Activated CD4-positive, alpha-beta T cell treated with anti-CD3 and anti-CD28 coated beads for 36 hours (primary cell): ENCODE data around the gene FRMD4A. TPM values are rescaled to one million over a fixed set of nuclear protein-coding genes. Genes with fewer than 3 reads are reported as not detected.
"Not testable (repeated sequence)": the region's sequence is repeated elsewhere in the genome, so short reads cannot be mapped to it uniquely, and the experiment has no call there.

ENCODE experiments used
- ATAC-seq: fragments of 200-7000 bp; cut with Tn5 transposase; one replicate; pipeline ENCODE4 v1.10.0; 2021; ENCODE audit warnings: mild to moderate bottlenecking, moderate library complexity
- CTCF ChIA-PET: fragments of 350-600 bp; sonication (Branson Sonifier 250); formaldehyde crosslinking; loops from one replicate; lab custom pipeline; 2021; ENCODE audit warnings: antibody characterized with exemption; lab: Charles Lee
- POLR2A ChIA-PET: fragments of 350-600 bp; sonication (Branson Sonifier 250); formaldehyde crosslinking; loops from one replicate; lab custom pipeline; 2021; ENCODE audit warnings: antibody characterized with exemption, inconsistent platforms; lab: Charles Lee
- DNase-seq: peaks from one replicate; pipeline ENCODE4 v3.0.0-alpha.2; 2020
- H3K27ac Mint-ChIP-seq: one replicate; pipeline ENCODE4 v1.8.0; 2021; ENCODE audit warnings: mixed read lengths
- H3K27me3 Mint-ChIP-seq: one replicate; pipeline ENCODE4 v1.8.0; 2021; ENCODE audit warnings: mixed read lengths
- H3K36me3 Mint-ChIP-seq: one replicate; pipeline ENCODE4 v1.8.0; 2021; ENCODE audit warnings: low read depth, mixed read lengths
- H3K4me1 Mint-ChIP-seq: one replicate; pipeline ENCODE4 v1.8.0; 2021; ENCODE audit warnings: mixed read lengths
- H3K4me3 Mint-ChIP-seq: one replicate; pipeline ENCODE4 v1.8.0; 2021; ENCODE audit warnings: mild to moderate bottlenecking, moderate library complexity, mixed read lengths
- H3K9me3 Mint-ChIP-seq: one replicate; pipeline ENCODE4 v1.8.0; 2021; ENCODE audit warnings: low read depth, mixed read lengths
- intact Hi-C, 2 experiments: fragments of 100-400 bp; cut with DNase I in 1 of 2; cut with micrococcal nuclease in 1 of 2; formaldehyde crosslinking; loops; one replicate each; pipeline versions ENCODE4 v1.14.2 to v1.15.1; 2022 to 2024; cut with DNase I, micrococcal nuclease
- total RNA-seq, 2 experiments: library from RNA; stranded (reverse); gene quantifications; one replicate each; pipeline ENCODE4 v1.2.3, GENCODE V29; 2021

The FRMD4A gene
- total RNA-seq, 2 experiments from 2014 or later = 0.85 to 1.3 TPM

DNA sequence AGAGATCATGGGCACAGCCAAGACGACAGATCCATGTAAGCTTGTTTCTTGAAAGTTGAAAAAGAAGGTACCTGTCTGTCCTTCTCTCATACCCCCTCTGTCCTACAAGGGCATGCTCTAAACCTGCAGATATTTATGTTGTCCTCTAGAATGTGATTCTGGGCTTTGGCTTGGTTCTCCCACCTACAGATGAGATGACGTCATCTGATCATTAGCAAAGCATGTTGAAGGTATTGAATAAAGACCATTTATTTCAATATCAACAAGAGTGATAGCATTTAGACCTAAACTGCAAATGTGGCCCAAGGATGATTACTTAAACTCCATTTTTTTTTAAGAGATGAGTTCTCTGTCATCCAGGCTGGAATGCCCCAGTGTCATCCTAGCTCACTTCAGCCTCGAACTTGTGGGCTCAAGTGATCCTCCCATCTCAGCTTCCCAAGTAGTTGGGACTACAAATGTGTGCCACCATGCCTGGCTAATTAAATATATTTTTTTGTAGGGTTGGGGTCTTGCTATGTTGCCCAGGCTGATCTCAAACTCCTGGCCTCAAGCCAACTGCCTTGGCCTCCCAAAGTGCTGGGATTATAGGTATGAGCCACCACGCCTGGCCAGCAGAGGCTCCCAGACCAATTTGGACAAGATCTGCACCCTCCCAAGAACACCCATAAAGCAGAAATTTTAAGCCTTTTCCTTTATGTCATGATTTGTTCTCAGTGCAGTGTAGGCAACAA lies 559.8 kb downstream of the FRMD4A start:
- H3K4me3 Mint-ChIP-seq = no peak overlapping the region
- peaks cover 9% of the 10 kb centered on the region for H3K27me3 Mint-ChIP-seq
- H3K4me1 Mint-ChIP-seq = no peaks in the 10 kb centered on the region

DNA sequence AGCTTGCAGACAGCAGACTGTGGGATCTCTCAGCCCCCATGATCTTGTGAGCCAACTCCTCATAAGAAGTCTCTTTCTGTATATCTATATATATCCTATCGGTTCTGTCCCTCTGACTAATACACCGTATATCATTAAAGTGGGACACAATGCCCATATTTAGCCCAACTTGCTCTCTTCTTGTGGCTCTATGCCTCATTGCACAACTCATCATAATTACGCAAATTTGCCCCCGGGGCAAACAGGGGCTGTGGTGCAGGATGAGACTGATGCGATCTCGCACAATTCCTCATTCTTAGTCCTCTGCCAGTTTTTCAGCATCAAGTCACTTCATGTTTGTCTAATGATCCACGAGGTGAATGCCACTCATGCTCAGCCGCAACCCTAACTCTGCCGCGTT lies 560.8 kb downstream of the FRMD4A start:
- DNase-seq (no peak), ATAC-seq (no peak)
- peaks cover 9% of the 10 kb centered on the region for H3K27me3 Mint-ChIP-seq
- H3K9me3 Mint-ChIP-seq = no peaks in the 10 kb centered on the region
- no peaks in the 10 kb centered on the region for H3K4me1 Mint-ChIP-seq
- no peaks in the 10 kb centered on the region for H3K36me3 Mint-ChIP-seq
- intact Hi-C loops = no loop called here
- ChIA-PET CTCF (no interaction called here), POLR2A (no interaction called here)
- no peak overlapping the region for H3K4me3 Mint-ChIP-seq
- H3K27ac Mint-ChIP-seq = no peak overlapping the region

More for the DNA sequence above, 559.8 kb downstream of the FRMD4A start:
- ATAC-seq (no peak), DNase-seq (no peak)
- Mint-ChIP-seq H3K27ac (no peak overlapping the region), H3K36me3 (no peaks in the 10 kb centered on the region), H3K9me3 (no peaks in the 10 kb centered on the region)
- ChIA-PET POLR2A (no interaction called here), CTCF (interaction anchor here (1.9 kb wide), 1 partner anchor 185 kb away, joined by 4 read pairs; no protein-coding TSS in a partner anchor)
- intact Hi-C loops = no loop called here

DNA sequence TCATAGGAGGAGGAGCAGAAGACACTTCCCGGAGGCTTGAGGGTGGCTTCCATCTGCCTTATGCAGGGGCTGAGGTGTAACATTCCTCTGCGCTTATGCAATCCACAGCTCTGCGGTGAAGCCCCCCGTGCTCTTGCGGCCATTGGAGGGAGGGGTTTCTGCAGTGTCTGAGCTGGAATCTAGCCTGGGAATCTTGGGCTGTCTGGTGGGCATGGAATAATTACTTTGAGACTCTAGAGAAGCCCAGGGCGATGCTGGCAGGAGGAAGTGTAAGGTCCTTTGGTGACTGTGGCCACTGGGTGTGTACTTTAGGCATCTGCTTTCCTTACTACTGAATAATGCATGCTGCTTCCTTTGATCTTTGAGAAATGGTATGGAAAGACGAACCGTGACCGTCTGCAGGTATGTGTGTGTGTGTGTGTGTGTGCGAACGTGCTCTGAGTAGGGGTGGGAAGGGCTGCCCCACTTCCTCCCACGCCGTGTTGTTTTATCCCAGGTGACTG lies 563.0 kb downstream of the FRMD4A start:
- Mint-ChIP-seq H3K36me3 (no peaks in the 10 kb centered on the region), H3K9me3 (no peaks in the 10 kb centered on the region), H3K27me3 (peaks cover 5% of the 10 kb centered on the region), H3K4me3 (no peak overlapping the region), H3K27ac (no peak overlapping the region), H3K4me1 (no peaks in the 10 kb centered on the region)
- no peak for ATAC-seq
- ChIA-PET CTCF (interaction anchor here (0.6 kb wide), 1 partner anchor 51 kb away, joined by 3 read pairs; no protein-coding TSS in a partner anchor), POLR2A (no interaction called here)
- intact Hi-C loops = no loop called here
- DNase-seq = no peak

DNA sequence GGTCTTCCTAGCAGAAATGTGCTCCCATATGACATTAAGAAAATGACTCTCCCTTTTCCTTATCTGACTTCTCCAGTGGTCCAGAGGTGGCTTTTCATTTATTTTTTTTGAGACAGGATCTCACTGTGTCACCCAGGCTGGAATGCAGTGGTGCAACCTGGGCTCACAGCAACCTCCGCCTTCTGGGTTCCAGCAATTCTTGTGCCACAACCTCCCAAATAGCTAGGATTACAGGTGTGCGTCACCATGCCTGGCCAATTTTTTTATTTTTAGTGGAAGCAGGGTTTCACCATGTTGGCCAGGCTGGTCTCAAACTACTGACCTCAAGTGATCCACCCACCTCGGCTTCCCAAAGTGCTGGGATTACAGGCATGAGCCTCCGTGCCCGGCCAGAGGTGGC lies 563.6 kb downstream of the FRMD4A start:
- ATAC-seq, H3K27me3 Mint-ChIP-seq, H3K4me1 Mint-ChIP-seq, H3K9me3 Mint-ChIP-seq, H3K27ac Mint-ChIP-seq, DNase-seq, H3K4me3 Mint-ChIP-seq, POLR2A ChIA-PET, intact Hi-C loops, H3K36me3 Mint-ChIP-seq: not testable (repeated sequence)
- CTCF ChIA-PET = interaction anchor here (0.6 to 1.3 kb wide), 2 partner anchors 51 to 108 kb away, joined by 3 read pairs; no protein-coding TSS in a partner anchor

DNA sequence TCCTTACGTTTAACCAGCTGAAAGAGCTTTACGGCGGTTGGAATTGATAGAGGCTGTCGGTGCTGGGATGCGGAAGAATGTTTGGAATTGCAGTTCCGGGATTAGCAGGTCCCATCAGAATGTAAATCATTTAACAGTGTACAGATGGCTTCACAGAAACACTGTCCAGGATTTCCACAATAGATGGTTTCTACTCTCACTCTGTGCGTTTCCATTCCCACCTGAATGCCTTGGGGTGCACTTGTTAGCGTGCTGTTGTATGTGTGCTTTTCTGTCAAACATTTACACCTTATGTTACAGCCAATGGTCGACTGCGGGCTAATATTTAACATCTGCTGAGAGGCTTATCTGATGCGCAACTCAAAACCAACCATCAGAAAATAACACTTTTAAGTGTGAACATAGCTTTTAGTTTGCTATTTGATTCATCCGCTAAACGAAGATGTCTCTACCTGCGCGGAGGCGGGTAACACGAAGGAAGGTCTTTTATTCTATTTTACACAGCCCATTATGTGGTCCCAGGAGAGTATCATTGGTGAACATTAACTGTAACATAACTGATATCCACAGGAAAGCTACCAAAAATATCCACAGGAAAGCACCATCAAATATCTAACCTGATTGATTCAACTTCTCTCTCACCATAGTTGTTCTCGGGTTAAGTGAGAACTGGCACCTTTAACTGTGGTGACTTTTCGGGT lies 564.9 kb downstream of the FRMD4A start:
- DNase-seq = no peak
- no peak overlapping the region for H3K4me3 Mint-ChIP-seq
- ChIA-PET POLR2A (no interaction called here), CTCF (interaction anchor here (0.7 to 1.3 kb wide), 2 partner anchors 18 to 106 kb away, joined by 3 read pairs; no protein-coding TSS in a partner anchor)
- no peak for ATAC-seq
- no peaks in the 10 kb centered on the region for H3K4me1 Mint-ChIP-seq
- H3K9me3 Mint-ChIP-seq = no peaks in the 10 kb centered on the region
- no peak overlapping the region for H3K27ac Mint-ChIP-seq
- no peaks in the 10 kb centered on the region for H3K36me3 Mint-ChIP-seq
- peaks cover 5% of the 10 kb centered on the region for H3K27me3 Mint-ChIP-seq
- intact Hi-C loops = no loop called here

DNA sequence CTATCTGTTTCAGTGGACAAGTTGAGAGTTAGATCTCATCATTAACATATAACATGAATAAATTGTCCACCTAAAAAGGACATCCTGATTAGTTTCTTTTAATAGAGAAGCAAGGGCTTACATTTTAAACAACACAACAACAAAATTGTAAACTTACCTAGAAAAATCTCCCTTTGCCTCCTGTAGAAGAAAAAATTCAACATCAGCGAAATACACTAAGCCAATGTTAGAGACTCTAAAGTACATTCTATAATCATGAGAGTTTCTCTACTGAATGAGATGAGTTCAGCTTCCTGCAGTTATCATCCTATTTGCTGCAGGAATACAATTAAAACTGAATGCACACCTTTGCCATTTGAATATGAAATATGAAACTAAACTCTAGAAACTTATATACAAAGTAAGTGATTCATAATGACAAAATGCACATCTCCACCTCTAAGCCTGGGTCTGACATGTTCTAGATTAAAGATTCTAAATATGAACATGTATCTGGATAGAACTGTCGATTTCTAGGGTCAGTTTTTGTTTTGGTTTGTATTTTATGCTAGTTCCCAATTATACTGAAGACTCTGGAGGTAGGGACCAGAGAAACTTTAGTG lies 569.1 kb downstream of the FRMD4A start:
- Mint-ChIP-seq H3K9me3 (no peaks in the 10 kb centered on the region), H3K4me3 (no peak overlapping the region), H3K27me3 (no peaks in the 10 kb centered on the region), H3K4me1 (peaks cover 7% of the 10 kb centered on the region), H3K27ac (no peak overlapping the region), H3K36me3 (no peaks in the 10 kb centered on the region)
- intact Hi-C loops = no loop called here
- DNase-seq (no peak), ATAC-seq (peak; percentile 33)
- CTCF ChIA-PET = interaction anchor here (1.5 kb wide), 1 partner anchor 15 kb away, joined by 10 read pairs; no protein-coding TSS in a partner anchor
- POLR2A ChIA-PET = no interaction called here

DNA sequence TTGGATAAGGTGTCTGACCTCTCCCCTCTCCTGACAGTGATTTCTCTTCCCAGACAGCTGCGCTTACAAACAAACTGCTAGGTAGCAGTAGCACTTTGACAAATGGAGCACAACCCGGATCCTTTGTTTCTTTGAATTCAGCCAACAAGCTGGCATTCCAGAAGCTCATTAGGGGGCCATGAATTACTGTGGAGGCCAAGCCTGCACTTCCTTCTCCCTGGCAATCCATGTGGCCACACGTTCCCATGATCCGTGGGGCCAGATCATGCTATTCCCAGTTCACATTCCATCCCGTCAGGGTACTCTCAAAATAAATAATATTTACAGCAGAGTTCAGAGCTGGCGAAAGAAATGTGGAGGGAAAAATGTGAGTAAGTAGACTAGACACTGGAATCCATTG lies 571.6 kb downstream of the FRMD4A start:
- Mint-ChIP-seq H3K27me3 (no peaks in the 10 kb centered on the region), H3K36me3 (no peaks in the 10 kb centered on the region), H3K27ac (no peak overlapping the region), H3K4me1 (peaks cover 7% of the 10 kb centered on the region), H3K9me3 (no peaks in the 10 kb centered on the region), H3K4me3 (no peak overlapping the region)
- POLR2A ChIA-PET = no interaction called here
- DNase-seq (no peak), ATAC-seq (no peak)
- intact Hi-C loops = no loop called here
- CTCF ChIA-PET = interaction anchor here (0.8 to 1.2 kb wide), 3 partner anchors 18 to 100 kb away, joined by 3 read pairs; no protein-coding TSS in a partner anchor

DNA sequence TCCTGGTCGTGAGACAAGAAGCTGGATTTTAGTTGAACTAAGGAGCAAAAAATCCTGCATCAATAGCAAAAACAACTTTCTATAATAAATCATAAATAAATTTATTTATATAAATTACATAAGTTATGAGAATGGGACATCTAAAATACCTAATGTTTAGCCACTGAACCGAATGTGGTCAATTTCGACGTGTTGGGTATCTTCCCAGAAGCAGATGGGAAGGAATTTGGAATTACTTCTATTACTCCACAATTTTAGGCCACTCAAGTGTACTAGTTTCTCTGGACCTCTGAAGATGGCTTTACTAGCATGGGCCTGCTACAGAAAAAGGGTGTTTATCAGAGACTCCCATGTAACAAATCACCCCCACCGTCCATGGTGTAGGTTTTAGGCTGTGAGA lies 572.0 kb downstream of the FRMD4A start:
- Mint-ChIP-seq H3K27ac (no peak overlapping the region), H3K4me1 (peaks cover 7% of the 10 kb centered on the region), H3K4me3 (no peak overlapping the region), H3K36me3 (no peaks in the 10 kb centered on the region), H3K27me3 (no peaks in the 10 kb centered on the region), H3K9me3 (no peaks in the 10 kb centered on the region)
- ATAC-seq (no peak), DNase-seq (no peak)
- ChIA-PET CTCF (interaction anchor here (0.8 to 1.0 kb wide), 2 partner anchors 25 to 99 kb away, joined by 3 read pairs; no protein-coding TSS in a partner anchor), POLR2A (no interaction called here)
- intact Hi-C loops = no loop called here

DNA sequence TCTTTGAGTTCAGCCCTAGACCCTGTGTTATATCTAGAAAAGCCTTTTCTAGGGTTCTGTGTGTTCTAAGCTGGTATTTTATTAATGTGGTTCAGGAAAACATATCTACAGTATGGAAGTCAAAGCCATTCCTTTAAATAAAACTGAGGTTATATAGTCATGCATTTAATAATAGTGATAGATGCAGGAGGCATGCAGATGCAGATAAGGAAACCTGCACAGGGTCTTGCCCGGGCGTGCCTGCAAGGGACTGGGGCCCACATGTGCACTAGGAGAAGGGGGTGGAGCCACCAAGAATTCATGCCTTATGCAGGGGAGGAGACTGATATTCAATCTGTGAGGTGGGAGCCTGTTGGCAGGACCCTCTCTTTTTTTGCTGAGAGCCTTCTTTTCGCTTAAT lies 572.4 kb downstream of the FRMD4A start:
- Mint-ChIP-seq H3K27me3 (no peaks in the 10 kb centered on the region), H3K36me3 (no peaks in the 10 kb centered on the region), H3K9me3 (no peaks in the 10 kb centered on the region), H3K4me1 (peaks cover 7% of the 10 kb centered on the region), H3K27ac (no peak overlapping the region), H3K4me3 (no peak overlapping the region)
- DNase-seq = no peak
- no peak for ATAC-seq
- ChIA-PET CTCF (no interaction called here), POLR2A (no interaction called here)
- intact Hi-C loops = no loop called here

DNA sequence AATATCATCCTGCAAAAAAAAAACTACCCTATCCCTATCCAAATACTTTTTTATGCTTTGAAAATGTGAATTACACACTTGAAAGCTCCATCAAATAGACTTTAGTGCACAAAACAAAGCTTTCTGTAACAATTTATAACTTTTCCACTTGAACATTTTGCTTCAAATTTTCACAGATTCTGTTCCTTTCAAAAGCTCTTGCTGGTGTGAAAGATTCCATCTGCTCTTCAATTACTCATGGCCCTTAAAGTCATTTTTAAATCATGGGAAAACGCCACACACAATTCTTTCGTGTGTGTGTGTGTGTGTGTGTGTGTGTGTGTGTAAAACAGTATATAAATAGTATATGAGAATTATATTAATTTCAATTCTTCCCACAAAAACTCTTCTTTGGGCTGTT lies 576.4 kb downstream of the FRMD4A start:
- DNase-seq = no peak
- H3K4me1 Mint-ChIP-seq = peaks cover 7% of the 10 kb centered on the region
- H3K27ac Mint-ChIP-seq = no peak overlapping the region
- no peak for ATAC-seq
- H3K9me3 Mint-ChIP-seq = no peaks in the 10 kb centered on the region
- no peaks in the 10 kb centered on the region for H3K36me3 Mint-ChIP-seq
- peaks cover 5% of the 10 kb centered on the region for H3K27me3 Mint-ChIP-seq
- intact Hi-C loops = no loop called here
- H3K4me3 Mint-ChIP-seq = no peak overlapping the region
- ChIA-PET POLR2A (no interaction called here), CTCF (interaction anchor here (1.0 kb wide), 1 partner anchor 19 kb away, joined by 3 read pairs; no protein-coding TSS in a partner anchor)

DNA sequence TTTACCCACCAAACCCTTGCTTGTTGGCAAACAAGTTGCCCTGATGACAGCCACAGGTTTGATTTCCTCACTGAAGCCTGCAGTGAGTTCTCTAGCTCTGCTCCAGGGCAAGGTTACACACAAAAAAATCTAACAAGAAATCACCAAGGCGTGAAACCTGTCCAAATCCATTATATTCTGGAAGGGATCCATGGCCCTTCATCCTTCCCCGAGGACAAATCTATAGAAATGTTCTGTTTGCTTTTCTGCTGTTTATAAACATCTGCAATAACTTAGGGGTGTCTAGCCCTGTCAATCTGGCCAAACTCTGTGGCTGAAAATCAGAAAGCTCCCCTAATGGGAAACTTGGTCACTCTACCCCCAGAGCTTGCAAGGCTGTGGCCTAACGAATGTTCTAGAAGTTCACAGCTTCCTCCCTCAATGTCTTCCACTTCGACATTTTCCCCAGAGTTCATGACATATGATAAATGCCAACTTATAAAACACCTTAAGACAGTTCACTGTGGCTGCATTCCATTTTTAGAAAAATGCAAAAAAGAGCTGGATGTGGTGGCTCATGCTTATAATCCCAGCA lies 579.4 kb downstream of the FRMD4A start:
- Mint-ChIP-seq H3K27ac (no peak overlapping the region), H3K36me3 (no peaks in the 10 kb centered on the region), H3K4me3 (no peak overlapping the region), H3K27me3 (peaks cover 5% of the 10 kb centered on the region), H3K9me3 (no peaks in the 10 kb centered on the region), H3K4me1 (peaks cover 7% of the 10 kb centered on the region)
- intact Hi-C loops = no loop called here
- no peak for ATAC-seq
- DNase-seq = no peak
- ChIA-PET CTCF (interaction anchor here (0.6 kb wide), 1 partner anchor 233 kb away, joined by 4 read pairs; no protein-coding TSS in a partner anchor), POLR2A (no interaction called here)
